Liver (tissue), 9 donors: ENCODE measurements around the gene PDE3B. TPM values are rescaled to one million over a fixed set of nuclear protein-coding genes. Genes with fewer than 3 reads are reported as not detected.

ENCODE experiments used
- DNase-seq: peaks from one replicate; pipeline ENCODE4 v3.0.0-alpha.2; 2017; ENCODE audit warnings: low spot score
- H3K27ac ChIP-seq, 2 donors: one replicate each; pipeline ENCODE4 v1.7.0; 2013; ENCODE audit warnings: inconsistent platforms in 2 of 2, low read length in 2 of 2, control low read depth in 1 of 2, low read depth in 1 of 2, mild to moderate bottlenecking in 1 of 2
- H3K27me3 ChIP-seq, 4 donors: one replicate each; pipeline versions ENCODE4 v1.6.1 to v1.7.0; 2013; ENCODE audit warnings: low read length in 3 of 4, inconsistent platforms in 1 of 4, mild to moderate bottlenecking in 1 of 4, moderate library complexity in 1 of 4; ENCODE audit not compliant: control insufficient read depth in 4 of 4, insufficient read depth in 4 of 4
- H3K36me3 ChIP-seq, 4 donors: one replicate each; pipeline versions ENCODE4 v1.6.1 to v1.7.0; 2013; ENCODE audit warnings: low read length in 3 of 4, mild to moderate bottlenecking in 3 of 4, low read depth in 1 of 4, moderate library complexity in 1 of 4; ENCODE audit not compliant: control insufficient read depth in 4 of 4, insufficient read depth in 3 of 4
- H3K4me1 ChIP-seq, 4 donors: one replicate each; pipeline versions ENCODE4 v1.6.1 to v1.7.0; 2013; ENCODE audit warnings: low read length in 3 of 4, mild to moderate bottlenecking in 3 of 4, moderate library complexity in 1 of 4; ENCODE audit not compliant: control insufficient read depth in 4 of 4, insufficient read depth in 4 of 4
- H3K4me3 ChIP-seq, 3 donors: one replicate each; pipeline versions ENCODE4 v1.6.1 to v1.7.0; 2013; ENCODE audit warnings: low read length in 3 of 3, control low read depth in 1 of 3, low read depth in 1 of 3, mild to moderate bottlenecking in 1 of 3
- H3K9ac ChIP-seq, 2 donors: one replicate each; pipeline ENCODE4 v1.7.0; 2013; ENCODE audit warnings: low read length in 2 of 2, mild to moderate bottlenecking in 2 of 2, moderate library complexity in 2 of 2, control low read depth in 1 of 2, low read depth in 1 of 2
- H3K9me3 ChIP-seq, 4 donors: one replicate each; pipeline versions ENCODE4 v1.6.1 to v1.7.0; 2013; ENCODE audit warnings: low read length in 3 of 4; ENCODE audit not compliant: control insufficient read depth in 4 of 4
- ATF3 ChIP-seq: IDR thresholded peaks from 2 replicates; pipeline ENCODE4 v1.6.1; 2016; ENCODE audit warnings: antibody characterized with exemption
- CTCF ChIP-seq: fragments of 150-350 bp; IDR thresholded peaks from 2 replicates; pipeline ENCODE4 v1.5.1; 2017; ENCODE audit warnings: improper control_type of control experiment, low read depth, low read length; ENCODE audit not compliant: missing input control
- EGR1 ChIP-seq, 2 donors: IDR thresholded peaks; 2 replicates each; pipeline ENCODE4 v1.6.1; 2016 to 2018; ENCODE audit warnings: antibody characterized with exemption in 2 of 2, low read depth in 2 of 2
- FOXA1 ChIP-seq: IDR thresholded peaks from 2 replicates; pipeline ENCODE4 v1.6.1; 2016; ENCODE audit warnings: antibody characterized with exemption
- FOXA2 ChIP-seq: IDR thresholded peaks from 2 replicates; pipeline ENCODE4 v1.6.1; 2016; ENCODE audit warnings: antibody characterized with exemption
- GABPA ChIP-seq, 2 donors: IDR thresholded peaks in 1 of 2; conservative IDR thresholded peaks in 1 of 2; 2 replicates each; pipeline ENCODE4 v1.6.1; 2016; ENCODE audit warnings: antibody characterized with exemption in 2 of 2, mild to moderate bottlenecking in 1 of 2, moderate library complexity in 1 of 2
- HNF4A ChIP-seq, 2 donors: conservative IDR thresholded peaks; 2 replicates each; pipeline ENCODE4 v1.6.1; 2016; ENCODE audit warnings: antibody characterized with exemption in 2 of 2, mild to moderate bottlenecking in 2 of 2
- HNF4G ChIP-seq: IDR thresholded peaks from 2 replicates; pipeline ENCODE4 v1.6.1; 2016; ENCODE audit warnings: antibody characterized with exemption
- JUND ChIP-seq, 2 donors: IDR thresholded peaks; 2 replicates each; pipeline ENCODE4 v1.6.1; 2016; ENCODE audit warnings: antibody characterized with exemption in 2 of 2
- MAX ChIP-seq: IDR thresholded peaks from 2 replicates; pipeline ENCODE4 v1.6.1; 2016; ENCODE audit warnings: antibody characterized with exemption
- NR2F2 ChIP-seq: IDR thresholded peaks from 2 replicates; pipeline ENCODE4 v1.6.1; 2016; ENCODE audit warnings: antibody characterized with exemption
- RAD21 ChIP-seq, 2 donors: IDR thresholded peaks; 2 replicates each; pipeline ENCODE4 v1.6.1; 2016; ENCODE audit warnings: antibody characterized with exemption in 2 of 2, mild to moderate bottlenecking in 2 of 2
- REST ChIP-seq: IDR thresholded peaks from 2 replicates; pipeline ENCODE4 v1.6.1; 2016; ENCODE audit warnings: antibody characterized with exemption, mild to moderate bottlenecking
- RXRA ChIP-seq, 2 donors: IDR thresholded peaks; 2 replicates each; pipeline ENCODE4 v1.6.1; 2017 to 2018; ENCODE audit warnings: antibody characterized with exemption in 2 of 2, mild to moderate bottlenecking in 1 of 2
- SP1 ChIP-seq: IDR thresholded peaks from 2 replicates; pipeline ENCODE4 v1.6.1; 2018; ENCODE audit warnings: antibody characterized with exemption, mild to moderate bottlenecking
- TAF1 ChIP-seq: conservative IDR thresholded peaks from 2 replicates; pipeline ENCODE4 v1.6.1; 2016; ENCODE audit warnings: antibody characterized with exemption, mild to moderate bottlenecking
- YY1 ChIP-seq: IDR thresholded peaks from 2 replicates; pipeline ENCODE4 v1.6.1; 2016; ENCODE audit warnings: antibody characterized with exemption, mild to moderate bottlenecking
- ZBTB33 ChIP-seq: IDR thresholded peaks from 2 replicates; pipeline ENCODE4 v1.6.1; 2016; ENCODE audit warnings: antibody characterized with exemption
- WGBS: extraction: QIAGEN DNeasy Blood & Tissue Kit; methylation state at CpG from one replicate; pipeline ENCODE4 v1.1.7; 2013; 5-methylcytosine and 5-hydroxymethylcytosine counted together
- polyA plus RNA-seq, 2 donors: library from polyadenylated mRNA; stranded (reverse) in 1 of 2; unstranded in 1 of 2; fragments of 200-250 nt in 1 of 2; fragments of >200 nt in 1 of 2; fragmentation: Nextera tagmentation in 1 of 2; extraction: Ambion mirVana in 1 of 2; gene quantifications; one replicate each; pipeline versions ENCODE4 v1.2.1 to v1.2.3, GENCODE V29; 2013 to 2015
- total RNA-seq, 2 donors: library from RNA; depleted of rRNA; stranded (reverse); fragments of >200 nt; gene quantifications; one replicate each; pipeline ENCODE4 v1.2.3, GENCODE V29; 2014
- donor health status: healthy.
- donor health status: healthy.
- donor health status: healthy.
- donor health status: healthy.
- donor health status: healthy.

The PDE3B gene
- total and polyA plus RNA-seq, 4 donors: 11.3 to 43.1 (median 21.7) TPM

GRCh38 chr11:14617241-14618027 is 26.2 kb upstream of the PDE3B start:
- no peak for DNase-seq
- WGBS: 39% methylated on average over 2 of the region's 2 CpGs
- H3K36me3 ChIP-seq: no peaks in the 10 kb centered on the region
- no peaks in the 10 kb centered on the region for H3K9me3 ChIP-seq
- H3K27ac ChIP-seq: peak overlapping the region; percentile 74 to 83
- H3K4me3 ChIP-seq: no peak overlapping the region
- H3K4me1 ChIP-seq: peaks cover 7 to 43% (median 22%) of the 10 kb centered on the region in 4 donors
- TF ChIP-seq HNF4G (no peak), RAD21 (IDR thresholded peaks at IDR 0.05) (no peak), RXRA (IDR thresholded peaks at IDR 0.05) (no peak)
- no peaks in the 10 kb centered on the region for H3K27me3 ChIP-seq
- no peak overlapping the region for H3K9ac ChIP-seq

GRCh38 chr11:14618060-14618459 is 25.5 kb upstream of the PDE3B start:
- Histone ChIP-seq H3K4me3 (no peak overlapping the region), H3K27me3 (no peaks in the 10 kb centered on the region), H3K27ac (peak overlapping the region; percentile 74 to 83), H3K9ac (no peak overlapping the region), H3K4me1 (peaks cover 10 to 38% (median 23%) of the 10 kb centered on the region in 4 donors), H3K9me3 (no peaks in the 10 kb centered on the region), H3K36me3 (no peaks in the 10 kb centered on the region)
- 41% methylated on average over 2 of the region's 2 CpGs for WGBS
- TF ChIP-seq YY1 (peak; percentile 81), HNF4G (no peak), FOXA2 (peak; percentile 40), HNF4A (conservative IDR thresholded peaks at IDR 0.05) (peak; percentile 73 to 80), ZBTB33 (no peak), GABPA (IDR thresholded peaks at IDR 0.05 in 1 of 2, conservative IDR thresholded peaks at IDR 0.05 in 1 of 2) (no peak), MAX (peak; percentile 49), ATF3 (peak; percentile 48), SP1 (peak; percentile 78), NR2F2 (no peak), FOXA1 (no peak), TAF1 (no peak), CTCF (no peak), RAD21 (IDR thresholded peaks at IDR 0.05) (peak in 1 of 2 donors; percentile 9), REST (no peak), JUND (IDR thresholded peaks at IDR 0.05) (peak in 1 of 2 donors; percentile 55), EGR1 (IDR thresholded peaks at IDR 0.05; ENCODE audit: low read depth in 2 of 2) (peak in 1 of 2 donors; percentile 30), RXRA (IDR thresholded peaks at IDR 0.05) (peak; percentile 76 to 77)
- no peak for DNase-seq
